Adrenal gland (tissue), 5 donors: ENCODE measurements around the gene ZNF101.

Experiments used
- CTCF ChIP-seq, 6 experiments: fragments of 450-650 bp in 4 of 6; fragments of 200-600 bp in 2 of 6; sonication (generic) in 1 of 6; IDR thresholded peaks; 1 replicate in 5 of 6; 2 replicates in 1 of 6; pipeline versions ENCODE4 v1.5.1 to v1.8.0; 2016 to 2021; ENCODE audit warnings: antibody characterized with exemption in 6 of 6, mild to moderate bottlenecking in 2 of 6, moderate library complexity in 1 of 6
- POLR2A ChIP-seq, 2 donors: fragments of 450-650 bp; IDR thresholded peaks; one replicate each; pipeline ENCODE4 v1.6.1; 2017; ENCODE audit warnings: antibody characterized with exemption in 2 of 2, mild to moderate bottlenecking in 2 of 2, moderate library complexity in 1 of 2
- donor health status: DM: no; HTN: no; CAD: no.

- no peak for TF ChIP-seq CTCF (IDR thresholded peaks at IDR 0.05)
- no peak for TF ChIP-seq POLR2A (IDR thresholded peaks at IDR 0.05)
Measured at GRCh38 chr19:19656451-19657396, 11.9 kb upstream of the ZNF101 start.
